ENCODE results near the gene VWA8.
"Not testable (repeated sequence)": the region's sequence is repeated elsewhere in the genome, so short reads cannot be mapped to it uniquely, and the experiment has no call there.

The VWA8 gene

GRCh38 chr13:41891119-41891518 is 69.8 kb downstream of the VWA8 start:
- no peaks in the 10 kb centered on the region for H4K20me1 ChIP-seq (ENCODE audit: control insufficient read depth, insufficient read depth, low read depth, low read length)
- TF ChIP-seq EZH2phosphoT487 (IDR thresholded peaks at IDR 0.05; ENCODE audit: borderline replicate concordance, low read length) (no peak), CTCF (IDR thresholded peaks at IDR 0.05; ENCODE audit: low read depth, low read length, poor library complexity, severe bottlenecking) (no peak)
- no peaks in the 10 kb centered on the region for H3K79me2 ChIP-seq (ENCODE audit: control insufficient read depth, low read length)
- H3K4me2 ChIP-seq (ENCODE audit: low read length) = no peak overlapping the region
- H3K27me3 ChIP-seq (ENCODE audit: control insufficient read depth, low read length) = no peaks in the 10 kb centered on the region
- no peaks in the 10 kb centered on the region for H3K9me3 ChIP-seq (ENCODE audit: control insufficient read depth, insufficient read depth, low read length)
- H3K36me3 ChIP-seq (ENCODE audit: control insufficient read depth, low read length) = peaks cover 13% of the 10 kb centered on the region
- H3K9me2 ChIP-seq (replicated peaks; ENCODE audit: control insufficient read depth, low read length) = no peaks in the 10 kb centered on the region
- no peaks in the 10 kb centered on the region for H3K4me1 ChIP-seq (ENCODE audit: control insufficient read depth, low read length)
- no peak overlapping the region for H3K27ac ChIP-seq (ENCODE audit: low read depth, low read length)
- H3K4me3 ChIP-seq (ENCODE audit: low read length) = no peak overlapping the region
- H3F3A ChIP-seq (ENCODE audit: control insufficient read depth, insufficient read depth) = no peaks in the 10 kb centered on the region

GRCh38 chr13:41883147-41883546 is 77.8 kb downstream of the VWA8 start:
- H3K27ac ChIP-seq (ENCODE audit: low read depth, low read length) = no peak overlapping the region
- H3K4me2 ChIP-seq (ENCODE audit: low read length) = no peak overlapping the region
- no peaks in the 10 kb centered on the region for H3K9me3 ChIP-seq (ENCODE audit: control insufficient read depth, insufficient read depth, low read length)
- no peak overlapping the region for H3K4me3 ChIP-seq (ENCODE audit: low read length)
- no peaks in the 10 kb centered on the region for H3F3A ChIP-seq (ENCODE audit: control insufficient read depth, insufficient read depth)
- no peaks in the 10 kb centered on the region for H3K9me2 ChIP-seq (replicated peaks; ENCODE audit: control insufficient read depth, low read length)
- peaks cover 29% of the 10 kb centered on the region for H3K36me3 ChIP-seq (ENCODE audit: control insufficient read depth, low read length)
- H4K20me1 ChIP-seq (ENCODE audit: control insufficient read depth, insufficient read depth, low read depth, low read length) = no peaks in the 10 kb centered on the region
- H3K4me1 ChIP-seq (ENCODE audit: control insufficient read depth, low read length) = no peaks in the 10 kb centered on the region
- no peaks in the 10 kb centered on the region for H3K79me2 ChIP-seq (ENCODE audit: control insufficient read depth, low read length)
- no peak for TF ChIP-seq CTCF (IDR thresholded peaks at IDR 0.05; ENCODE audit: low read depth, low read length, poor library complexity, severe bottlenecking)
- no peak for TF ChIP-seq EZH2phosphoT487 (IDR thresholded peaks at IDR 0.05; ENCODE audit: borderline replicate concordance, low read length)
- no peaks in the 10 kb centered on the region for H3K27me3 ChIP-seq (ENCODE audit: control insufficient read depth, low read length)

- not testable (repeated sequence) for H3K4me1 ChIP-seq (ENCODE audit: control insufficient read depth, low read length); H4K20me1 ChIP-seq (ENCODE audit: control insufficient read depth, insufficient read depth, low read depth, low read length); H3K4me2 ChIP-seq (ENCODE audit: low read length); H3K27me3 ChIP-seq (ENCODE audit: control insufficient read depth, low read length); H3K79me2 ChIP-seq (ENCODE audit: control insufficient read depth, low read length); H3K9me3 ChIP-seq (ENCODE audit: control insufficient read depth, insufficient read depth, low read length); H3K27ac ChIP-seq (ENCODE audit: low read depth, low read length); H3K9me2 ChIP-seq (replicated peaks; ENCODE audit: control insufficient read depth, low read length); H3K4me3 ChIP-seq (ENCODE audit: low read length); H3F3A ChIP-seq (ENCODE audit: control insufficient read depth, insufficient read depth)
- H3K36me3 ChIP-seq (ENCODE audit: control insufficient read depth, low read length) = peaks cover 29% of the 10 kb centered on the region
Measured at GRCh38 chr13:41881890-41882289, 79.0 kb downstream of the VWA8 start.

GRCh38 chr13:41880966-41881365 is 79.9 kb downstream of the VWA8 start:
- H3K9me3 ChIP-seq (ENCODE audit: control insufficient read depth, insufficient read depth, low read length) = no peaks in the 10 kb centered on the region
- H3K9me2 ChIP-seq (replicated peaks; ENCODE audit: control insufficient read depth, low read length) = no peaks in the 10 kb centered on the region
- no peaks in the 10 kb centered on the region for H3K79me2 ChIP-seq (ENCODE audit: control insufficient read depth, low read length)
- H3K4me1 ChIP-seq (ENCODE audit: control insufficient read depth, low read length) = no peaks in the 10 kb centered on the region
- H4K20me1 ChIP-seq (ENCODE audit: control insufficient read depth, insufficient read depth, low read depth, low read length) = no peaks in the 10 kb centered on the region
- no peak for TF ChIP-seq CTCF (IDR thresholded peaks at IDR 0.05; ENCODE audit: low read depth, low read length, poor library complexity, severe bottlenecking)
- no peak for TF ChIP-seq EZH2phosphoT487 (IDR thresholded peaks at IDR 0.05; ENCODE audit: borderline replicate concordance, low read length)
- H3K27me3 ChIP-seq (ENCODE audit: control insufficient read depth, low read length) = no peaks in the 10 kb centered on the region
- no peak overlapping the region for H3K4me2 ChIP-seq (ENCODE audit: low read length)
- H3K4me3 ChIP-seq (ENCODE audit: low read length) = no peak overlapping the region
- peaks cover 30% of the 10 kb centered on the region for H3K36me3 ChIP-seq (ENCODE audit: control insufficient read depth, low read length)
- H3K27ac ChIP-seq (ENCODE audit: low read depth, low read length) = no peak overlapping the region
- H3F3A ChIP-seq (ENCODE audit: control insufficient read depth, insufficient read depth) = no peaks in the 10 kb centered on the region
